Muscle of arm (tissue), 12 donors: ENCODE results near the gene SLC25A26. TPM values are rescaled to one million over a fixed set of nuclear protein-coding genes. Genes with fewer than 3 reads are reported as not detected.
A peak's percentile ranks its signal among the peaks of the same experiment; 100 is the strongest.
"Not testable (repeated sequence)": the region's sequence is repeated elsewhere in the genome, so short reads cannot be mapped to it uniquely, and the experiment has no call there.

ENCODE experiments used
- DNase-seq: peaks from one replicate; pipeline ENCODE4 v3.0.0-alpha.2; 2013
- polyA plus RNA-seq, 12 donors: library from polyadenylated mRNA; unstranded; fragments of 120-200 nt; gene quantifications; one replicate each; pipeline ENCODE4 v1.2.1, GENCODE V29; 2013; ENCODE audit not compliant: insufficient read length in 12 of 12

The SLC25A26 gene
- polyA plus RNA-seq, 12 donors, result 14.9 to 32.9 (median 26.9) TPM; not detected in 1

- DNase-seq, result no peak
These were observed 46.2 kb downstream of the SLC25A26 start for GRCh38 chr3:66267031-66267430.

- DNase-seq, result no peak
These were observed 47.1 kb downstream of the SLC25A26 start for GRCh38 chr3:66267906-66268305.

GRCh38 chr3:66268864-66269263 lies 48.1 kb downstream of the SLC25A26 start:
- no peak for DNase-seq

- DNase-seq, result no peak
These were observed 48.6 kb downstream of the SLC25A26 start for GRCh38 chr3:66269411-66269810.

GRCh38 chr3:66270288-66270687 lies 49.5 kb downstream of the SLC25A26 start:
- no peak for DNase-seq

GRCh38 chr3:66270701-66271100 lies 49.9 kb downstream of the SLC25A26 start:
- DNase-seq, result no peak

- no peak for DNase-seq
These were observed 50.4 kb downstream of the SLC25A26 start for GRCh38 chr3:66271231-66271630.

GRCh38 chr3:66272016-66272415 lies 51.2 kb downstream of the SLC25A26 start:
- DNase-seq, result no peak

GRCh38 chr3:66274837-66275236 lies 54.0 kb downstream of the SLC25A26 start:
- DNase-seq, result not testable (repeated sequence)

GRCh38 chr3:66276705-66277274 lies 56.0 kb downstream of the SLC25A26 start:
- peak; percentile 83 for DNase-seq

- no peak for DNase-seq
These were observed 58.4 kb downstream of the SLC25A26 start for GRCh38 chr3:66279168-66279567.

- DNase-seq, result no peak
These were observed 59.5 kb downstream of the SLC25A26 start for GRCh38 chr3:66280304-66280703.

GRCh38 chr3:66291922-66292321 lies 71.1 kb downstream of the SLC25A26 start:
- DNase-seq, result not testable (repeated sequence)

- no peak for DNase-seq
These were observed 76.6 kb downstream of the SLC25A26 start for GRCh38 chr3:66297260-66297873.

GRCh38 chr3:66297900-66298299 lies 77.1 kb downstream of the SLC25A26 start:
- peak; percentile 39 for DNase-seq

GRCh38 chr3:66298591-66298990 lies 77.8 kb downstream of the SLC25A26 start:
- no peak for DNase-seq

GRCh38 chr3:66299085-66299484 lies 78.3 kb downstream of the SLC25A26 start:
- DNase-seq, result not testable (repeated sequence)

- no peak for DNase-seq
These were observed 79.1 kb downstream of the SLC25A26 start for GRCh38 chr3:66299891-66300290.

GRCh38 chr3:66302288-66302687 lies 81.5 kb downstream of the SLC25A26 start:
- no peak for DNase-seq

GRCh38 chr3:66303491-66303901 lies 82.7 kb downstream of the SLC25A26 start:
- no peak for DNase-seq

GRCh38 chr3:66304293-66304692 lies 83.5 kb downstream of the SLC25A26 start:
- DNase-seq, result no peak

GRCh38 chr3:66306086-66306485 lies 85.3 kb downstream of the SLC25A26 start:
- not testable (repeated sequence) for DNase-seq

GRCh38 chr3:66306991-66307390 lies 86.2 kb downstream of the SLC25A26 start:
- not testable (repeated sequence) for DNase-seq

GRCh38 chr3:66312039-66312438 lies 91.2 kb downstream of the SLC25A26 start:
- no peak for DNase-seq
